Islet precursor cell (in vitro differentiated cells): ENCODE measurements around the gene CRAMP1.
"Not testable (repeated sequence)": the region's sequence is repeated elsewhere in the genome, so short reads cannot be mapped to it uniquely, and the experiment has no call there.

Experiments
- DNase-seq: peaks from one replicate; pipeline ENCODE4 v3.0.0-alpha.2; 2018

CRAMP1 gene

DNA sequence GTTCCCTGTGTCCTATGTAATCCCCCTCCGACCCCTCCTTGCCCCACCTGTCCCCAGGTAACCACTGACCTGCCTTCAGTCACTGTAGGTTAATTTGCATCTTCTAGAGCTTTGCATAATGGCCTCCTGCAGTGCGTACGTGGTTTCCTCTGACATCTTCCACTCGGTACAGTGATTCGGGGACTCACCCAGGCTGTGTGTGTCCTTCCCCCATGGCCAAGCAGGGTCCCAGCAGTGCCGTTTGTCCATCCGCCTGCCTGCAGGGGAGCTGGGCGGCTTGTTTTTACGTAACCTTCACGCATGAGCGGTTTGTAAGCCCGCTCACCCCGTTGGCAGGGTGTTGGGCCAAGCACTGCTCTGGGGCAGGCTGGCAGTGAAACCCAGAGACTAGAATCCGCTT is 101.8 kb downstream of the CRAMP1 start:
- DNase-seq: no peak

DNA sequence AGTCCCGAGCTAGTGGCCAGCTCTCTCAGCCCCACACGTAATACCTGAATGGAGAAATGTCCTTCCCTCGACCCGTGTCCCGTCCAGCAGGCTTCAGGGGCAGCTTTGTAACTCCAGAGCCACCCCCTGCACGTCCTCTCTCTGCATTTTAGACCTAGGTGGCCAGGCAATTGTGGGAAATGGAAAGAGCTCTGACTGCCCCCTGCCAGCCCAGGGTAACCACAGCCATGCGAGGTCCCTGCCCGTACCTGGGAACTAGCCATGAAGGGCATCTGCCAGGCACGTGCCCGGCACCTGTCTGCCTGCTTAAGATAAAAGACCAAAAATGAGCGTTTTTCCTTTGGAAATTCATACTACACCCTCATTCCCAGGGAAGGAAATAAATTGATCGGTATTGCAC is 103.1 kb downstream of the CRAMP1 start:
- DNase-seq: no peak

DNA sequence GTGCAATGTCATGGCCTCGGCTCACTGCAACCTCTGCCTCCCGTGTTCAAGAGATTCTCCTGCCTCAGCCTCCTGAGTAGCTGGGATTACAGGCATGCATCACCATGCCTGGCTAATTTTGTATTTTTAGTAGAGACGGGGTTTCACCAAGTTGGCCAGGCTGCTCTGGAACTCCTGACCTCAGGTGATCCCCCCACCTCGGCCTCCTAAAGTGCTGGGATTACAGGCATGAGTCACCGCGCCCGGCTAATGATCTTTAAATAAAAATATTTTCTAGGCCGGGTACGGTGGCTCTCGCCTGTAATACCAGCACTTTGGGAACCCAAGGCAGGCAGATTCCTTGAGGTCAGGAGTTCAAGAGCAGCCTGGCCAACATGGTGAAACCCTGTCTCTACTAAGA is 106.1 kb downstream of the CRAMP1 start:
- DNase-seq: not testable (repeated sequence)

DNA sequence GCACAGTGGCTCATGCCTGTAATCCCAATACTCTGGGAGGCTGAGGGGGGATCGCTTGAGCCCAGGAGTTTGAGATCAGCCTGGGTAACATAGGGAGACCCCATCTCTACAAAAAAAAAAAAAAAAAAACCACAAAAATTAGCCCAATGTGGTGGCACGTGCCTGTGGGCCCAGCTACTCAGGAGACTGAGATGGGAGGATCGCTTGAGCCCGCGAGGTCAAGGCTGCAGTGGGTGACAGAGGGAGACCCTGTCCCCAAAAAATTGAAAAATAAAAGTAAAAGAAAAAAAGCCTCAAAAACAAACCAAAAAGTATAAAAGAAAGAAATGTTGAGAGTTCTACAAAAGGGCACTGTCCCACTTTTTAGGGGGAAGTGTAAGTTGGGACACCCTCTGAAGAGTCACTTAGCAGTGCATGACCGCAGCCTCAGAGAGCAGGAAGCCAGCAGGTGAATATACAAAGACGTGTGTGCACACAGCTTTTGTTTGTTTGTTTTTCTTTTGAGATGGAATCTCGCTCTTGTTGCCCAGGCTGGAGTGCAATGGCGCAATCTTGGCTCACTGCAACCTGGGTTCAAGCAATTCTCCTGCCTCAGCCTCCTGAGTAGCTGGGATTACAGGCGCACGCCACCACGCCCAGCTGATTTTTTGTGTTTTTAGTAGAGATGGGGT is 107.5 kb downstream of the CRAMP1 start:
- not testable (repeated sequence) for DNase-seq

DNA sequence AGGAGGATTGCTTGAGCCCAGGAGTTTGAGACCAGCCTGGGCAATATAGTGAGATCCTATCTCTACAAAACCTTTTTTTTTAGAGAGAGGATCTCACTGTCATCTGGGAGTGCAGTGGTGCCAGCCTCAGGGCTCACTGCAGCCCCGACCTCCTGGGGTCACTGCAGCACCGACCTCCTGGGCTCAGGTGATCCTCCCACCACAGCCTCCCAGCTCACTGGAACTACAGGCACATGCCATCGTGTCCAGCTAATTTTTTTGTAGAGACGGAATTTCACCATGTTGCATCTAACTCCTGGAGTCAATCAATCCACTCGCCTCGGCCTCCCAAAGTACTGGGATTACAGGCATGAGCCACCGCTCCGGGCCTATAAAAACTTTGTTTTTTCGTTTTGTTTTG is 109.2 kb downstream of the CRAMP1 start:
- DNase-seq: no peak

DNA sequence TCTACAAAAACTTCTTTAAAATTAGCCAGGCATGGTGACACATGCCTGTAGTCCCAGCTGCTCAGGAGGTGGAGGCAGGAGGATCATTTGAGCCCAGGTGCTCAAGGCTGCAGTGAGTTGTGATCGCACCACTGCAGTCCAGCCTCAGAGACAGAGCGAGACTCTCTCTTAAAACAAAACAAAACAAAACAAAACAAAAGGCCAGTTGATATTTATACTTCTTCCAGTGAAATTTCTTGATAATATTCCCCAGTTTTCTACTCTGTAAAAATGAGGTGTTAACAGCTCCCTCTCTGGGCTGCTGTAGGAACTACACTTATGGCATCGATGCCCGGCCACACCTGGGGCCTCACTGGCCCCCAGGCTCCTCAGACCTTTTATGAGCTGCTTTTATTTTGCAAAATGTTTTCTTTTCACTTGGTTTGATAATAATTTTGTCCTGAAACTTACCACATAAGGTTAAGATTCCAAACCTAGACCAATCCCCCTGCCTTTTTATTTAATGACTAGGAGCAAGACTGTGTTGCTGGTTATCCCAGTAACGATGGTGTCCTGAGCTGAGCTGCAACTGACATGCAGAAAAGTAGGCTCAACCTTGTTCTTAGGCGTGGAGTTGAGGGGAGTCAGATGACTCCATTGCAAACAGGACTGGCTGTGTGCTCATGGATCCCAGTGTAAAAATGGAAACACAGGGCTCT is 111.4 kb downstream of the CRAMP1 start:
- DNase-seq: no peak

DNA sequence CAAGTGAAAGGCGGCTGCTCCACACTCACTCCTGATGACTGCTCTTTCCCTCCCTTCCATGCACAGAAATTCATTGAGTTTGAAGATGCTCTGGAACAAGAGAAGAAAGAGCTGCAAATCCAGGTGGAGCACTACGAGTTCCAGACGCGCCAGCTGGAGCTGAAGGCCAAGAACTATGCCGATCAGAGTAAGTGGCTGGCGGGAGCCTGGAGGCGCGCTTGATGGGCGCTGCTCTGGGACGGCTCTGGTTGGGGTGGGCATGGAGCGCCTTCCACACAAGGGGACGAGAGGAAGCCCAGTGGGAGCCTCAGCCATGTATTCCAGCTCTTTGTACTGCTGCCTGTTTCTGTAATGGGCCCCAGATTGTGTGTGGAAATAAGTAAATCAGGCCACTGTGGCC is 112.3 kb downstream of the CRAMP1 start:
- DNase-seq: no peak

DNA sequence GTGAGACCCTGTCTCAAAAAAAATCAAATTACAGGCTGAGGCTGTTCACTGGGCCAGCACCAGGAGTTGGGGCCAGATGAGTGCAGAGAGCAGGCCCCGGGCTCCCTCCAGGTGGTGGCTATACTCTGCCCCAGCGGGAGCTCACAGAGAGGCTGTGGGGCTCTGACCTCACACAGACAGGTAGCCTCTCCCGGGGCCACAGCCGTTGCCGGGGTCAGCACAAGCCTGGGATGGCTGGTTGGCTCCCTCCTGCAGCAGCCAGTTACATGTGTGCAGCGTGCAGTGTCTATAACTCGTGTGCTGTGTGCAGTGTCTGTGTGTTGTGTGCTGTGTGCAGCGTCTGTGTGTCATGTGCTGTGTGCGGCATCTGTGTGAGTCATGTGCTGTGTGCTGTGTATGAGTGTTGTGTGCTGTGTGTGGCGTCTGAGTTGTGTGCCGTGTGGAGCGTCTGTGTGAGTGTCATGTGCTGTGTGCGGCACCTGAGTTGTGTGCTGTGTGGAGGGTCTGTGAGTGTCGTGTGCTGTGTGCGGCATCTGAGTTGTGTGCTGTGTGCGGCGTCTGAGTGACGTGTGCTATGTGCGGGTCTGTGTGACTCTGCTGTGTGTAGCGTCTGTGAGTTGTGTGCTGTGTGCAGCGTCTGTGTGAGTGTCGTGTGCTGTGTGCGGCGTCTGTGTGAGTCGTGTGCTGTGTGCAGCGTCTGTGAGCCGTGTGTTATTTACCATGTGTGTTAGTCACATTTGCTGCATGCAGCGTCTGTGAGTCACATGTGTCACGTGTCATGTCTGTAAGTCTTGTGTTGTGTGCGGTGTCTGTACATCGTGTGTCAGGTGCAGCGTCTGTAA is 114.7 kb downstream of the CRAMP1 start:
- DNase-seq: no peak
